Rectal smooth muscle tissue (tissue), 1 donor: ENCODE measurements around the gene ANAPC16.
"Not testable (repeated sequence)": the region's sequence is repeated elsewhere in the genome, so short reads cannot be mapped to it uniquely, and the experiment has no call there.

Experiments
- H3K27ac ChIP-seq: one replicate; pipeline ENCODE4 v1.7.0; 2013; ENCODE audit warnings: low read depth, low read length, inconsistent platforms
- H3K27me3 ChIP-seq: one replicate; pipeline ENCODE4 v1.7.0; 2013; ENCODE audit warnings: low read length; ENCODE audit not compliant: control insufficient read depth, insufficient read depth
- H3K36me3 ChIP-seq: one replicate; pipeline ENCODE4 v1.7.0; 2013; ENCODE audit warnings: low read length; ENCODE audit not compliant: control insufficient read depth, insufficient read depth
- H3K4me1 ChIP-seq: one replicate; pipeline ENCODE4 v1.7.0; 2013; ENCODE audit warnings: low read length; ENCODE audit not compliant: control insufficient read depth, insufficient read depth
- H3K4me3 ChIP-seq: one replicate; pipeline ENCODE4 v1.7.0; 2013; ENCODE audit warnings: low read length
- H3K9ac ChIP-seq: one replicate; pipeline ENCODE4 v1.7.0; 2013; ENCODE audit warnings: low read length

Gene ANAPC16

GRCh38 chr10:72238392-72239175 is 22.8 kb downstream of the ANAPC16 start:
- H3K27me3 ChIP-seq, result no peaks in the 10 kb centered on the region
- H3K9ac ChIP-seq, result no peak overlapping the region
- H3K27ac ChIP-seq, result no peak overlapping the region
- peaks cover 13% of the 10 kb centered on the region for H3K36me3 ChIP-seq
- no peak overlapping the region for H3K4me3 ChIP-seq
- H3K4me1 ChIP-seq, result no peaks in the 10 kb centered on the region

- peaks cover 9% of the 10 kb centered on the region for H3K36me3 ChIP-seq
- H3K4me3 ChIP-seq, result no peak overlapping the region
- H3K27ac ChIP-seq, result no peak overlapping the region
- no peak overlapping the region for H3K9ac ChIP-seq
- peaks cover 6% of the 10 kb centered on the region for H3K4me1 ChIP-seq
- no peaks in the 10 kb centered on the region for H3K27me3 ChIP-seq
These were observed 23.6 kb downstream of the ANAPC16 start for GRCh38 chr10:72239409-72239808.

- peaks cover 9% of the 10 kb centered on the region for H3K4me1 ChIP-seq
- no peak overlapping the region for H3K4me3 ChIP-seq
- peaks cover 9% of the 10 kb centered on the region for H3K36me3 ChIP-seq
- H3K27me3 ChIP-seq, result no peaks in the 10 kb centered on the region
- H3K9ac ChIP-seq, result no peak overlapping the region
- no peak overlapping the region for H3K27ac ChIP-seq
These were observed 24.6 kb downstream of the ANAPC16 start for GRCh38 chr10:72240371-72240770.

GRCh38 chr10:72241691-72242252 is 26.0 kb downstream of the ANAPC16 start:
- Histone ChIP-seq H3K27ac (no peak overlapping the region), H3K4me3 (no peak overlapping the region), H3K9ac (no peak overlapping the region), H3K27me3 (no peaks in the 10 kb centered on the region), H3K4me1 (peaks cover 15% of the 10 kb centered on the region), H3K36me3 (peaks cover 2% of the 10 kb centered on the region)

- Histone ChIP-seq H3K27me3 (no peaks in the 10 kb centered on the region), H3K27ac (peak overlapping the region; percentile 71), H3K4me1 (peaks cover 22% of the 10 kb centered on the region), H3K9ac (no peak overlapping the region), H3K4me3 (no peak overlapping the region), H3K36me3 (no peaks in the 10 kb centered on the region)
These were observed 26.9 kb downstream of the ANAPC16 start for GRCh38 chr10:72242675-72243074.

GRCh38 chr10:72243822-72244437 is 28.1 kb downstream of the ANAPC16 start:
- Histone ChIP-seq H3K36me3 (no peaks in the 10 kb centered on the region), H3K27me3 (no peaks in the 10 kb centered on the region), H3K9ac (no peak overlapping the region), H3K4me1 (peaks cover 35% of the 10 kb centered on the region), H3K27ac (peak overlapping the region; percentile 12), H3K4me3 (no peak overlapping the region)

GRCh38 chr10:72244573-72245038 is 28.8 kb downstream of the ANAPC16 start:
- H3K4me3 ChIP-seq, result no peak overlapping the region
- peaks cover 36% of the 10 kb centered on the region for H3K4me1 ChIP-seq
- H3K27me3 ChIP-seq, result no peaks in the 10 kb centered on the region
- peak overlapping the region; percentile 12 for H3K27ac ChIP-seq
- no peaks in the 10 kb centered on the region for H3K36me3 ChIP-seq
- H3K9ac ChIP-seq, result no peak overlapping the region

- Histone ChIP-seq H3K4me1 (peaks cover 38% of the 10 kb centered on the region), H3K9ac (no peak overlapping the region), H3K27me3 (no peaks in the 10 kb centered on the region), H3K36me3 (no peaks in the 10 kb centered on the region), H3K27ac (peak overlapping the region; percentile 46), H3K4me3 (no peak overlapping the region)
These were observed 30.2 kb downstream of the ANAPC16 start for GRCh38 chr10:72245949-72246525.

- Histone ChIP-seq H3K4me1 (peaks cover 38% of the 10 kb centered on the region), H3K27me3 (no peaks in the 10 kb centered on the region), H3K4me3 (peak overlapping the region; percentile 53), H3K9ac (peak overlapping the region; percentile 32), H3K36me3 (no peaks in the 10 kb centered on the region), H3K27ac (peak overlapping the region; percentile 92)
These were observed 32.8 kb downstream of the ANAPC16 start for GRCh38 chr10:72248468-72249151.

- H3K27me3 ChIP-seq, H3K36me3 ChIP-seq, H3K4me3 ChIP-seq, H3K9ac ChIP-seq: not testable (repeated sequence)
- Histone ChIP-seq H3K27ac (peak overlapping the region; percentile 92), H3K4me1 (peaks cover 35% of the 10 kb centered on the region)
These were observed 33.5 kb downstream of the ANAPC16 start for GRCh38 chr10:72249176-72249862.

GRCh38 chr10:72250666-72251065 is 34.9 kb downstream of the ANAPC16 start:
- H3K27me3 ChIP-seq, result no peaks in the 10 kb centered on the region
- H3K4me3 ChIP-seq, result no peak overlapping the region
- H3K4me1 ChIP-seq, result peaks cover 41% of the 10 kb centered on the region
- no peak overlapping the region for H3K27ac ChIP-seq
- no peaks in the 10 kb centered on the region for H3K36me3 ChIP-seq
- H3K9ac ChIP-seq, result no peak overlapping the region
